Hippocampal formation (tissue), 2 donors: ENCODE results near the gene CYP4A22.
"Not testable (repeated sequence)": the region's sequence is repeated elsewhere in the genome, so short reads cannot be mapped to it uniquely, and the experiment has no call there.

ENCODE experiments used
- DNase-seq, 2 donors: peaks; one replicate each; lab custom pipeline; 2025; lab: John Stamatoyannopoulos, UW

CYP4A22 gene

GRCh38 chr1:47137198-47137597 is at the start of gene CYP4A22:
Gene CYP4A22 (plus strand): TSS chr1:47137441. CDS start chr1:47137486, 45 bp downstream.
- DNase-seq: no peak

GRCh38 chr1:47089356-47089755 is 47.9 kb upstream of the CYP4A22 start:
- DNase-seq: peak in 1 of 2 donors; percentile 0

- DNase-seq: not testable (repeated sequence)
These were observed 45.8 kb upstream of the CYP4A22 start for GRCh38 chr1:47091476-47091875.

- DNase-seq: no peak
These were observed 32.4 kb upstream of the CYP4A22 start for GRCh38 chr1:47104816-47105215.

GRCh38 chr1:47106792-47107191 is 30.4 kb upstream of the CYP4A22 start:
- DNase-seq: no peak

- DNase-seq: not testable (repeated sequence)
These were observed 29.2 kb upstream of the CYP4A22 start for GRCh38 chr1:47107851-47108574.

- not testable (repeated sequence) for DNase-seq
These were observed 27.8 kb upstream of the CYP4A22 start for GRCh38 chr1:47109482-47109881.

GRCh38 chr1:47113178-47113577 is 24.1 kb upstream of the CYP4A22 start:
- DNase-seq: no peak

- not testable (repeated sequence) for DNase-seq
These were observed 16.2 kb upstream of the CYP4A22 start for GRCh38 chr1:47121039-47121438.

- DNase-seq: not testable (repeated sequence)
These were observed 12.4 kb upstream of the CYP4A22 start for GRCh38 chr1:47124834-47125233.

GRCh38 chr1:47126997-47127396 is 10.2 kb upstream of the CYP4A22 start:
- DNase-seq: not testable (repeated sequence)

- DNase-seq: no peak
These were observed 9.0 kb upstream of the CYP4A22 start for GRCh38 chr1:47128221-47128620.

- not testable (repeated sequence) for DNase-seq
These were observed 8.4 kb upstream of the CYP4A22 start for GRCh38 chr1:47128854-47129253.

GRCh38 chr1:47129489-47130230 is 7.6 kb upstream of the CYP4A22 start:
- not testable (repeated sequence) for DNase-seq

- DNase-seq: not testable (repeated sequence)
These were observed 4.6 kb upstream of the CYP4A22 start for GRCh38 chr1:47132665-47133064.

- DNase-seq: no peak
These were observed 829 bp downstream of the CYP4A22 start for GRCh38 chr1:47137925-47138615.

GRCh38 chr1:47140358-47140757 is 3.1 kb downstream of the CYP4A22 start:
- DNase-seq: not testable (repeated sequence)

GRCh38 chr1:47143654-47144053 is 6.4 kb downstream of the CYP4A22 start:
- DNase-seq: not testable (repeated sequence)

- DNase-seq: not testable (repeated sequence)
These were observed 9.3 kb downstream of the CYP4A22 start for GRCh38 chr1:47146495-47146894.

GRCh38 chr1:47147047-47147785 is 10.0 kb downstream of the CYP4A22 start:
- DNase-seq: no peak

GRCh38 chr1:47149162-47149561 is 11.9 kb downstream of the CYP4A22 start:
- not testable (repeated sequence) for DNase-seq

GRCh38 chr1:47156457-47156856 is 19.2 kb downstream of the CYP4A22 start:
- not testable (repeated sequence) for DNase-seq
